ENCODE results near the gene ASAP3. TPM values are rescaled to one million over a fixed set of nuclear protein-coding genes. Genes with fewer than 3 reads are reported as not detected.

ASAP3 gene
- total RNA-seq, 1 experiment from 2014 or later = 17.9 TPM

- H3K27me3 ChIP-seq (ENCODE audit: control insufficient read depth, insufficient read depth, low read length) = no peaks in the 10 kb centered on the region
- intact Hi-C loops (cut with micrococcal nuclease; ENCODE audit: unreplicated experiment) (no loop called here), in situ Hi-C loops (cut with HindIII; ENCODE audit: low pct_unique_long_range_greater_than_20kb, low sequenced_read_pairs) (no loop called here)
- DNase-seq (ENCODE audit: low read depth, low spot score) (no peak), ATAC-seq (no peak)
- H3K4me1 ChIP-seq (ENCODE audit: control insufficient read depth, insufficient read depth, low read length) = peaks cover 19% of the 10 kb centered on the region
- H3K9me3 ChIP-seq (ENCODE audit: control insufficient read depth, insufficient read depth, low read depth, low read length) = no peaks in the 10 kb centered on the region
- no peak for TF ChIP-seq CTCF (IDR thresholded peaks at IDR 0.05)
- no peak for TF ChIP-seq REST (IDR thresholded peaks at IDR 0.05; ENCODE audit: insufficient read depth in 1 of 2, low read depth in 2 of 2, low read length in 1 of 2)
- TF ChIP-seq POLR2AphosphoS5 (IDR thresholded peaks at IDR 0.05; ENCODE audit: low read depth, low read length) = no peak
- no peak for TF ChIP-seq TCF7L2 (IDR thresholded peaks at IDR 0.05; ENCODE audit: low read depth, low read length)
- TF ChIP-seq SIN3A (IDR thresholded peaks at IDR 0.05; ENCODE audit: borderline replicate concordance, insufficient read depth, low read depth, low read length) = no peak
- H3K4me3 ChIP-seq (ENCODE audit: low read depth in 2 of 2, low read length in 2 of 2) = no peak overlapping the region
- BruUV-seq (replicated peaks) = no TSS peak
- CTCF ChIA-PET = no interaction called here
- POLR2A ChIA-PET = no interaction called here
- no peaks in the 10 kb centered on the region for H3K36me3 ChIP-seq (ENCODE audit: control insufficient read depth, insufficient read depth, low read length)
- H3K27ac ChIP-seq (ENCODE audit: low read length) = peak overlapping the region; percentile 54; the same call in 1 of the 2 replicates
These were observed 4.9 kb downstream of the ASAP3 start for GRCh38 chr1:23478896-23479665.

GRCh38 chr1:23477359-23478144, 6.4 kb downstream of the ASAP3 start:
- Histone ChIP-seq H3K27ac (ENCODE audit: low read length) (no peak overlapping the region), H3K27me3 (ENCODE audit: control insufficient read depth, insufficient read depth, low read length) (no peaks in the 10 kb centered on the region), H3K36me3 (ENCODE audit: control insufficient read depth, insufficient read depth, low read length) (no peaks in the 10 kb centered on the region), H3K9me3 (ENCODE audit: control insufficient read depth, insufficient read depth, low read depth, low read length) (no peaks in the 10 kb centered on the region), H3K4me1 (ENCODE audit: control insufficient read depth, insufficient read depth, low read length) (peaks cover 20% of the 10 kb centered on the region), H3K4me3 (ENCODE audit: low read depth in 2 of 2, low read length in 2 of 2) (no peak overlapping the region)
- ChIA-PET CTCF (no interaction called here), POLR2A (no interaction called here)
- no TSS peak for BruUV-seq (replicated peaks)
- ATAC-seq (no peak), DNase-seq (ENCODE audit: low read depth, low spot score) (no peak)
- TF ChIP-seq CTCF (IDR thresholded peaks at IDR 0.05) = no peak
- intact Hi-C loops (cut with micrococcal nuclease; ENCODE audit: unreplicated experiment) (no loop called here), in situ Hi-C loops (cut with HindIII; ENCODE audit: low pct_unique_long_range_greater_than_20kb, low sequenced_read_pairs) (no loop called here)

All from Panc1 (cell line).